HG03139 (cell line): ENCODE measurements around the gene GUCA1C.

Source experiments
- ATAC-seq: cut with Tn5 transposase; IDR thresholded peaks from one replicate; pipeline ENCODE4 v1.9.1; 2021; ENCODE audit not compliant: unreplicated experiment

GUCA1C gene, protein sequence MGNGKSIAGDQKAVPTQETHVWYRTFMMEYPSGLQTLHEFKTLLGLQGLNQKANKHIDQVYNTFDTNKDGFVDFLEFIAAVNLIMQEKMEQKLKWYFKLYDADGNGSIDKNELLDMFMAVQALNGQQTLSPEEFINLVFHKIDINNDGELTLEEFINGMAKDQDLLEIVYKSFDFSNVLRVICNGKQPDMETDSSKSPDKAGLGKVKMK

DNA sequence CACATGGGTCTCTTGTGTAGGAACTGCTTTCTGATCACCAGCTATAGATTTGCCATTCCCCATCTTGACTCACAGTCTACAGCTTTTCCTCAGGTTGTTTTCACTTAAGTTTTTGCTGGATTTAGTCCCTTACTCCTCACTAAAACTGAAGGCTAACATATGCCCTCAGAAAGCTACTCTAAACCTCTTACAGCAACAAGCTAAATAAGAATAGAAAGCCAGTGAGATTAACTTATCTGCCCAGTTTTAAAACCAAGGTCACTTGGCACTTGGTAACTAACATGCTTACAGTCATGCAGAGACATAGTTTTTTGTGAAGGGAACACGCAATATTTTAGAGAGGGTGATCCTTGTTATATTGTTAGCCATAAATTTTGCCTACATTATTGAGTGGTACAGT lies at the start of gene GUCA1C:
Gene GUCA1C (minus strand): TSS at position 180 of the 400 bp plus-strand sequence. CDS start 117 bp downstream, at position 63.
- no peak for ATAC-seq

DNA sequence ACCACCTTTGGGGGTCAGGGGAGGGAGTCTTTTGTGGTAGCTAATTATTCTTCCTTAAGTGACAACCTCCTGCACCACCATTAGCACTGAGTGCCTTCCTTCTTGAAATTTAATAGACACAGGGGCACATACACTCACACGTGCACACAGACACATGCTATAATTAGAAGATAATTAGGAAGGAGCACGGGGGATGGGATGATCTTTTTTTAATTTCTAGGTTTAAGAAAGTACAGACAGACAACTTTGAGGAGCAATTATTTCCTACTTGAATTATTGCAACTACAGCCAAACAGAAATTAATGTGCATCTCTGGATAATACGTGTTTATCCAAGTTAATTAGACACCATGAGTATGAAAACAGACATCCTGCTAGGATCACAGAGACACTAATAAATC lies 44.8 kb upstream of the GUCA1C start:
- no peak for ATAC-seq

DNA sequence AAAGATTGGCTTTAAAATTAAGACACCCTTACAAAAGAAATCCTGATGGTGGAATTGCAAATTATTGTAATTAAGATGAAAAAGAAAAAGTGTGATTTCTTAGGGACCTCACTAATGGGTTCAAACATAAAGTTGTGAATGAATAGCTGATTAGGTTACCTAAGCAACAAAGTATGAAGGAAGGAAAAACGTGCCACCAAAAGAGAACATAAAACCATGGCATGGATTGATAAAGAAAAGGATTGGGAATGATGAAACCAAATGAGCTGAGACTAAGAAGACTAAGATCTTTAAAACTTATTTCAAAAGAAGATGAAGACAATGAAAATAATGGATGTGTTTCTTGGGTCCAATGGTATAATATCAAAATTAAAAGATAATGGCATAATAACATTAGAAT lies 32.2 kb upstream of the GUCA1C start:
- no peak for ATAC-seq

DNA sequence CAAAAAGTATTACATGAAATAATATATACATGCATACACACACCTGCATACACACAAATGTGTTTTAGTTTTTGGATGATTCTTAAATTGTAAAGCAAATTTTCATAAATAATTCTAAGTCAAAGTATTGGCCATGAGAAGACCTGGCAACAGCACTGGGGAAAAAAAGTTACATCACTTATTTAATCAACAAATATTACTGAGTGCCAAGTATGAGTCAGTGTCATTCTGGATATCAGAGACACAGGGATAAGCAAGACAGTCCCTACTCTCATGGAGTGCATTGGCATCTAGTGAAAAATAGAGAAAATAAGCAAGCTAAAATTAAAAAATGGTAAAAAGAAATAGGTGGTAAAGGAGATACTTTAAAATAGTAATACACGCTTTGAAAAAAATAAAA lies 29.4 kb upstream of the GUCA1C start:
- no peak for ATAC-seq

DNA sequence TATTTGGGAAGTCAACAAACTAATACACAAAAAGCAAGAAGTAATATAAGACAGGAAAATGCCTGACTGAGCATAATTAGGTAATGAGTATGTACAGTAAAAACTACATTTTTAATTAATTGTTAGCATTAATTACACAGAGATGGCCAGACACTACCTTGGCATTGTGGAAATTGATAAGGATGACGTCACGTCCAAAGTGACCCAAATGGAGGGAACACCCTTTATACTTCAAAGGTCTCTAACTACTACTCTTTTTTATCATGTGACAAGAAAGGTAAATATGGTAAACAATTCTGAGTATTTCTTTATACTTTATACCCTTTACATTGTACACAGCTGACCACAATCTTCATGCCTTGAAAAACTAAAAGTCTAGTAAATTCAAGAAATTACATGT lies 22.4 kb upstream of the GUCA1C start:
- no peak for ATAC-seq

DNA sequence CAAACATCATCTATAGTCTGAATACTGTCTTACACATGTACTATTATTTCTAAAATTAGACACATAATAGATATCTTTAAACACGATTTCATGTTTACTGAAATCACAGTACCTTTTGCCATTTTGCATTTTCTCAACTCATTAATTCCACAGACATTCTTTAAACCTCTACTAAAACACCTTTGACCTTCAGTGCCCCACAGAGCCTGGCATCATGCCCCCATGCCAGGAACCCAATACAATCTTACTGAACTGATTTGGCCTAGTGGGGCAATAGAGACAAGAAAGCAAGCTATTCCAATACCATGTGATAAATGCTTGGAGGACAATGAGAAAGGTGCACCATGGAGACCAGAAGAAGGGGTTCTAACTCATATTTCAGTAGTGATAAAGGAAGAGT lies 19.3 kb upstream of the GUCA1C start:
- ATAC-seq, result no peak

DNA sequence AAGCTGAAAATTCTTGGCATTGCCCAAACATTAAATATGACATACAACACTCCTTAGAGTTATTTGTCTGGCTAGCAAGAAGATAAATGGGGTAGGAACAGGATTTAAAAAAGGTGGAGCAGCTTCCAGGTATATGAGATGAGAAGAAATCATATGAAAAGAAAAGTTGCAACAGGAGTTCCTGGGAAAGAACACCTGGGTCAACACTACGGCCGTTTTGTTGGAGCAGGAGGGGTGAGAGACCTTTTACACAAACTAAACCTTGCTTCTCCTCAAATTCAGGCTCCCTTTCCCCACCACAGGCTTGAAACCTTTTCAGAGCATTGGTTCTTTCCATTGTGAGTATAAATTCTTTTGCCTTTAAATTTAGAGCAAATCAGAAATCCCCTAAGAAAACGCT lies 18.8 kb upstream of the GUCA1C start:
- no peak for ATAC-seq

DNA sequence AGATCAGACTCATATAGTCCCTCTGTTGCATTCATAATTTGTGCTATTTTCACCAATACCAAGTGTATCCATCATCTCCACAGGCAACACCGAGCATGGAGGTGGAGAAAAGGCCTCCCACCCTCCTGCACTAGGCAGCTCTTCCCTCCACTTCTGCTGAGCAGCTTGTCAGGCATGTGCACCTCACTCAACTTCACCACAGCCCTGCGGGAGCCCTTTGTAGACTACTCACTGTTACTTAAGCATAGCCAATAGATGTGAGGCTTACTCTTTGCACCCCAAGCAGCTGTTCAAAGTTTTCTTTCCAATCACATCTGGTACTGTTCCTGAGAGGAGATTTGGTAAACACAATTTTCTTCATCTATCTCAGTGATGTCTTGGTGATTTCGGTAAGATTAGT lies 16.9 kb upstream of the GUCA1C start:
- ATAC-seq, result no peak

DNA sequence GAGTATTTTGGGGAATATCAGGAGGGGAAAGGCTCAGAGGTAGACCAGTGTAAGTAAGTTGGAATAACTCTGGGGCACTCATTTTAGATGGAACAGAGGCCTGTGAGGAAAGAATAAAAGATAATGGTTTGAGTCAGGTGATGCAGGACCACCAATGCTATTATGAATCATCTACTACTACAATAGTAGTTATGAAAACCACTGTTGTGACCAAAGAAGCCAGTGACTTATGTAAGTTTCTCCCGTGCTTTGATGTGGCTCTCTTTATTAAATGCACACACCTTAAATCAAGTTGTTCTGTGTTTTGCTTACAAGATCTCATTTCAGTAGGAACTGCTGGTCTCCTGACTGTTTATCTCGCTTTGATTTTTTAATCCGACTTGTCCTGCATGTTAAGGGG lies 13.1 kb upstream of the GUCA1C start:
- no peak for ATAC-seq

DNA sequence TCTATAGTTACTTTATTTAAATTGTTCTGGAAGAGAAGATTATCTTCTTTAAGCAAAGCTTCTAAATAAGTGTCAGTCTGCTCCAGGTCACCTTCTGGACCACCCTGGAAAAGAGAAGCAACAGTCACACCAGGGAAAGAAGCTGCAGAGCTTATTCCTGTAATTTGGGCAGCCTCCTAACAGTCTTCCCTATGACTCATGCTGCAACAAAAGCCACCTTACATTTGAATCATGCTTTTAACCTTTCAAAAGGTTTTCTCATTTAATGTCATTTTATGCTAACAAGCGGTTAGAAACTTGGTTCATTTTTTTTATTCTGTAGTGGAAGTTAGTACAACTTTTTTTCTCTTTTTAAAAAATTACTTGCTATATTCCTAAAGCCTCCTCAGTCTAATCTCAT lies 5.3 kb upstream of the GUCA1C start:
- no peak for ATAC-seq

DNA sequence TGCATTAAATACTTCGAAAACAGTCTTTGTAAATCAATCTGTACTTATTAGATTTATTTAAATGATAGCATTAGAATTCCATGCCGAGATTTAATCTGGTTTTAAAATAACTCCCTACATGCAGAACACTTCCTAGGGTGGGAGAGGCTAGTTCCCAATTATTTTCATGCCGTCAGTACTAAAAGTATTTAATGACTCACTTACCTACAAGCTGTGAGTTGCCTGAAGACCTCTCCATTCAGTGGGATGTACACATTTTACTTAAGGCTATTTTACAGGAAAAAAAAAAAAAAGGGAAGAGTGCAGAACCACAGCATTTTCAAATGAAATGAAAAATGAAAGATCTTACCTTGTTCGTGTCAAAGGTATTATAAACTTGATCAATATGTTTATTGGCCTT lies 469 bp downstream of the GUCA1C start:
- ATAC-seq, result no peak

DNA sequence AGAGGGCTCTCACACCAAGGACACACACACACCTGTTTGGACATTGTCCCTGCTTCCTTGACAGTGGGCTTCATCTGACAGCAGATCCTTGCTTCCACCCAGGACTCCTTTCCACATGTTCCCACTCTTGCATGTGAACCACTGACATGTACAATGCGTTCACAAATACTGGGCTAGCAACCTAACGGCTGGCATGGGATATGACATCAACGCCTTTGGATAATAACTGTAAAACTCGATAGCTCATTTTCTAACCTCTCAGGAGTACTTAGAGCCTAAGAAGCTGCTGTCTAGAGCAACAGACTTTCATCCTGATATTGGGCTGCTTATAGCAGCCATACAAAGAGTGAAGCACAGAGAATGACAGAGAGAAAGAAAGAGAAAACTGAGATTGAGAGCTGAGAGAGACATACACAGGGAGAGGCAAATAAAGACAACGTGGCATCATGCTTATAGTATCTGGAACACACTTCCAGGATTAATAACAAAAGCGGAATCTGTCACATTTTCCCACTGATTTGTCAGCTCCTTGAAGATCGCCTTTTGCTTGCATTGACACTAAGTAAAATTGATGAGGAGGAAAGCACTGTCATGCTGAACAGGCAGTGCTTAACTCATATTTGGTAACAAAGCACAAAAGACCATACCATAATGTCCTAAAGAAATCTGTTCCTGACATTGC lies 1.7 kb downstream of the GUCA1C start:
- no peak for ATAC-seq

DNA sequence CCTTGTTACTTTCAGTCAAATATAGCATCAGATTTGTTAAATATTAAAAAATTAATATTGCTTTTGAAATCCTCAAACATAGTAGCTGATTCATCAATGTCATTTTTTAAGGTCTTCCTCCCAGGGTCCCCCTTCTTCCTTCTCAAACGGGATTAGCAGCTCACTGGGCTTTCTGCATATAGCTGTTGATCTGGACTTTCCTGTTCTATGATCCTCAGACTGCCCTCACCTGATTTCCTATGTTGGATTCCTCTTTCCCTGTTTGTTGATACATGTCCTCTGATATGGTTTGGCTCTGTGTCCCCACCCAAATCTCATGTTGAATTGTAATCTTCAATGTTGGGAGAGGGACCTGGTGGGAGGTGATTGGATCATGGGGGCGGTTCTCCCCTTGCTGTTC lies 5.8 kb downstream of the GUCA1C start:
- no peak for ATAC-seq

DNA sequence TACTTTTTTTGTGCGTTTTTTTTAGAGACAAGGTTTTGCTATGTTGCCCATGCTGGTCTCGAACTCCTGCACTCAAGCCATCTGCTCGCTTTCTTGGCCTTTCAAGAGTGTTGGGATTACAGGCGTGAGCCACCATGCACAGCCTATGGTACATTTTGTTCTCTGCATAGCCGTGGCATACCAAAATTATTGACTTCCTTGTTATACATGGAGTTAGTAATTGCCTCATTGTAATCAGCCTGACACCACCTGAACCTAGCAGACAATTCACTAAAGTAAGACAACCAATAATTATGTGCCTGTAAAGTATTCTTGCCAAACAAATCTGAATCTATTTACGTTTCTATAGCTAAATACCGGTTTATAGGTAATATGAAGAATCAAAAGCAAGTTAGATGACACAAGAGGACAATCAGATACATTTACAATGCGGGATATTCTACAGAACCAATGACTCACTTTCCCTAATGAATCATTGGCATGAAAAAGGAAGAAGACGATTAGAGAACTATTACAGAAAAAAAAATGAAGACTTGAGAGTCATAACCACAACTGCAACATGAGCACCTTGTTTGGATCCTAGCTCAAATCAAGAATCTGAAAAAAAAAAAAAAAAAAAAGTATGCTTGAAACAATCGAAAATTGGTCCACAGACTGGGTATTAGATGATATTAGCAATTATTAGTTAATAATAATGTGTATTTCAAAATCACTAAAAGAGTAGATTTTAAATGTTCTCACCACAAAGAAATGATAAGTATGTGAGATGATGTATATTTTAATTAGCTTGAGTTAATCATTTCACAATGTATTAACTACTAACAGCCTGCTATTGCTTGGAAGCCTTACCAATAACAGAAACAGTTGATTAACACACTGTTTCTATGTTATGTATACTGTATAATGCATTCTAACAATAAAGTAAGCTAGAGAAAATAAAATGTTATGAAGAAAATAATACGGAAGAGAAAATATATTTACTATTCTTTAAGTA lies 7.1 kb downstream of the GUCA1C start:
- ATAC-seq, result no peak

DNA sequence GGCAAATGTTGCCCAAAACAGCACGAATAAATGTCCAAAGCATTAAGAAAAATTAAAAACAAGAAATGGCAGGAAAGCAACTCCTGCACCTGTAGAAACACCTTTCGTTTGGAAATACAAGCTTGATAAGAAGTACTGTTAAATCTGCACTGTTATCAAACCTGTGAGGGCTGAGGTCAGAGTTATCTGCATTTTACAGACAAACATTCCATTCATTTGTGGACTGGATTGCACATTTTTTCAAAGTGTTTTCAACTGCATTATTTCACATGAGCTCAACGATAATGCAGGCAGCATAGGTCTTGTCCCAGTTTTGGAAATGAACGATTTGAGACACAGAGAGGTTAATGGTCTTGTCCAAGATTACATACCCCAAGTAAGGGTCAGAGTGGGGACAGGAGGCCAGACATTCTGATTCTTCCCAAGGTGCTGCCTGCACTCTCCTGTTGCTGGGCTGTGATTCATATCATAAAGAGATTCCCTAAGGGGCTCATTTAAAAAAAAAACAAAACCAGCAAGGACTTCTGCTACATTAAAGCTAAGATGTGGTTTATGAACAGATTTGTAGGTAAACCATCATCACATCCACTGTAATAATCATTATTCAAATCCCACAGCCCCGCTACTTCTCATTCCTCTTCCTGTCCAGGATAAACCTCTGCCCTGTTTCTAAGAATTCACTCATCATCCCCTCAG lies 13.0 kb downstream of the GUCA1C start:
- ATAC-seq, result no peak

DNA sequence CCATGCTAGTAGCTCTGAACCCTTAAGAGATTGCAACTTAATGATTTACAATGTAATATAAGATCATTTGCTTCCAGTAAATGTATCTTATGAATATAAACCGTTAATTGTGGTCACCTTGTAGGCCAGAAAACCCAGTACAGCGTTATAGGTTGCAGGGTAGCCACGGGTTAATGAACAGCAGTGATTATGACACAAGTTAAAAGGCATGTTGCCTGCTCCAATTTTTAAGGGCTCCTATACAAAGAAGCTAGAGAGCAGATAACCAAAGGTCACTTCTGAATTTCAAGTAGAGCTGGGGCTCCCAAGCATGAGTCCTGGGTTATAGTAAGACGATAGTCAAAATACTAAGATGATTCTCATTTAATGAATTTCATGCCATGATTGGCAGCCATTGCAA lies 13.5 kb downstream of the GUCA1C start:
- ATAC-seq, result no peak

DNA sequence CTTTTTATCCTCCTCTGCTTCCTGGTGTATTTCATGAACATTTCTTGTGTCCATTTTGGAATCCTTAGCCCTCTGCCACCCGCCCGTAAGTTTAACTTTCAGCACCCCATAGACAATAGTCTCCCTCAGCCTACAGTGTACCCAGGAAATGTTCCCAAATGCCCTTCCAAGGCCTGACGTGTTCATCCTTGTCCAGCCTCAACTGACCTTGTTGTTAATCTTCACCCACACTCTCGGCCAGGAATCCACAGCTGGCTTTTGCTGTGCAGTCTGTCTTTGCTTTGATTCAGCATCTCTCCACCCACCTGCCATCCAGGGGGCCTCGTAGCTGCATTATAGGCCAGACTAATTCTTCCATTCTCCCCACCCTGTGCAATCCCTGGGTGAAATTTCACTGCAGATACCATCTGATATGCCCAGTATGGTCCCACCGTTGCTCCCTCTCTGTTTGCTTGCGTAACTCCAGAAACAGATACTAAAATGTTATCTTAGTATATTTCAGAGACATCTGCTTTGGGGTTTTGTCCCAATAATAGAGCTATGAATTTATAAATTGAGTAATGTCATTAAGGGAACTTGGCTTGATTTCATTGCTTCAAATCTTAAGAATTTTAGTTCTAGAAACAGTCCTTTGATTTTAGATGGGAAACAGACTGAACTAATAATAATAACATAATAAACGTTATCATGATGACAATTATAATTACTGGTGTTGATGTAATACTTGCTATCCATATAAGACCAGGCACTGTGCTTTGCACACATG lies 16.6 kb downstream of the GUCA1C start:
- ATAC-seq, result no peak

DNA sequence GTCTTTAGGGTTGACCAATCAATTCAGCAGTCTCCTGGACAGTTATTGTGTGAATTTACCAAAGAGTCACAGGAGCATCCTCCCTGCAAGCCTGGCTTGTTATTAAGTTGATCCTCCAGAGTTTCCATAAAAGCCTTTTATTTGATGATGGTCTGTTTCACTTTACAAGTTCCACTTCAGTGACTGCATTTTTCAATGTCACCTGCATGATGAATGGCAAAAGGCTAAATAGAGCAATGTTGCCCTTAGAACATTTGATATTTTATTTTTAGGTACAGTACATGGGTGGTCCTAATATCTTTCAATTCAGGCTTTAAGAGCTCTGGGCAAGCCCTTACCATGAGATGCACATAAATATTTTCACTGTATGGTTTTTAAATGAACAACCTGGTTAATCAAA lies 22.6 kb downstream of the GUCA1C start:
- no peak for ATAC-seq

DNA sequence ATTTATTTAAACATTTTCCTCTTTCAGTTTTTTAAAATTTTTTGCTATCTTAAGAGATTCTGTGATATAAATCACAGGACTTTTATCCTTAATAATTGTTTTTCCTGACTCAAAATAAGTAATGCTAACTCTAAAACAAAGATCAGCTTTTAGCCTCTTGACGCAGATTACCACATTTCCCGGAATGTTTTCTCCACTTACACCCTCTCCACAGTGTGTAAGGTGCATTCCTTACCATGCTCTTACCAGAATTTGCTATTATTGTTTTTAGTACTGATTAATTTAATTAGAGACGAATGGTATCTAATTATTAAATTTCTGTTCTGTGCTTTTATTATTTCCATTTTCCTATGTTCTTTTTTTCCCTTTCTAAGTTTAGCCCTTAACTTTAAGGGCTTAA lies 34.8 kb downstream of the GUCA1C start:
- ATAC-seq, result no peak
